Endodermal cell (in vitro differentiated cells): ENCODE data around the gene PSMD13. TPM values are rescaled to one million over a fixed set of nuclear protein-coding genes. Genes with fewer than 3 reads are reported as not detected.

ENCODE experiments used
- DNase-seq: peaks from one replicate; pipeline ENCODE4 v3.0.0-alpha.2; 2017
- H3K27ac ChIP-seq: 2 replicates; pipeline ENCODE4 v1.5.1; 2013; ENCODE audit warnings: mild to moderate bottlenecking, low read depth, low read length, moderate library complexity
- H3K27me3 ChIP-seq: 2 replicates; pipeline ENCODE4 v1.6.1; 2013; ENCODE audit warnings: mild to moderate bottlenecking, low read length, moderate library complexity; ENCODE audit not compliant: insufficient read depth, control insufficient read depth, poor library complexity, severe bottlenecking
- H3K36me3 ChIP-seq: 2 replicates; pipeline ENCODE4 v1.7.0; 2013; ENCODE audit warnings: mild to moderate bottlenecking, low read length, moderate library complexity; ENCODE audit not compliant: control insufficient read depth, insufficient read depth
- H3K4me1 ChIP-seq: one replicate; pipeline ENCODE4 v1.7.0; 2013; ENCODE audit warnings: low read length; ENCODE audit not compliant: control insufficient read depth, insufficient read depth
- H3K4me3 ChIP-seq: 2 replicates; pipeline ENCODE4 v1.5.1; 2013; ENCODE audit warnings: mild to moderate bottlenecking, low read length, moderate library complexity
- H3K9ac ChIP-seq: 2 replicates; pipeline ENCODE4 v1.6.1; 2013; ENCODE audit warnings: mild to moderate bottlenecking, low read length, moderate library complexity; ENCODE audit not compliant: poor library complexity, severe bottlenecking; ENCODE audit errors: extremely low read depth
- H3K9me3 ChIP-seq: 2 replicates; pipeline ENCODE4 v1.6.1; 2013; ENCODE audit warnings: mild to moderate bottlenecking, low read length, moderate library complexity; ENCODE audit not compliant: control insufficient read depth
- H3K27ac Mint-ChIP-seq: 2 replicates; pipeline ENCODE4 v1.8.0; 2020; ENCODE audit warnings: mixed read lengths
- H3K27me3 Mint-ChIP-seq: 2 replicates; pipeline ENCODE4 v1.8.0; 2021; ENCODE audit warnings: mild to moderate bottlenecking, mixed read lengths; ENCODE audit not compliant: insufficient read depth
- H3K36me3 Mint-ChIP-seq: 2 replicates; pipeline ENCODE4 v1.8.0; 2020; ENCODE audit warnings: low read depth, mixed read lengths
- H3K4me1 Mint-ChIP-seq: 2 replicates; pipeline ENCODE4 v1.8.0; 2020; ENCODE audit warnings: mixed read lengths
- H3K4me3 Mint-ChIP-seq: 2 replicates; pipeline ENCODE4 v1.8.0; 2020; ENCODE audit warnings: mild to moderate bottlenecking, moderate library complexity, mixed read lengths
- H3K9me3 Mint-ChIP-seq: 2 replicates; pipeline ENCODE4 v1.8.0; 2020; ENCODE audit warnings: mild to moderate bottlenecking, mixed read lengths
- WGBS, 2 experiments: methylation state at CpG; one replicate each; pipeline versions ENCODE4 v1.1.5 to v1.1.7; 2013; ENCODE audit warnings: missing lambda C conversion rate in 2 of 2, mixed read lengths in 1 of 2; ENCODE audit not compliant: insufficient coverage in 1 of 2, insufficient read length in 1 of 2; 5-methylcytosine and 5-hydroxymethylcytosine counted together
- total RNA-seq, 2 donors: library from RNA; stranded (reverse); fragmentation: NEBNext Ultra II Directional in 1 of 2; extraction: Animal tissue kit (Norgen Biotek cat#: 25700) in 1 of 2; gene quantifications; 2 replicates in 1 of 2; 3 replicates in 1 of 2; pipeline ENCODE4 v1.2.1, GENCODE V29; 2021
- TF ChIP-seq, protein P1 (sequence below): fragments of 200-600 bp; sonication (generic); conservative IDR thresholded peaks from 2 replicates; pipeline ENCODE4 v1.5.0; 2021; ENCODE audit warnings: antibody characterized with exemption, mild to moderate bottlenecking

The PSMD13 gene
- total RNA-seq, 2 donors from 2014 or later: 120 to 134 TPM

DNA sequence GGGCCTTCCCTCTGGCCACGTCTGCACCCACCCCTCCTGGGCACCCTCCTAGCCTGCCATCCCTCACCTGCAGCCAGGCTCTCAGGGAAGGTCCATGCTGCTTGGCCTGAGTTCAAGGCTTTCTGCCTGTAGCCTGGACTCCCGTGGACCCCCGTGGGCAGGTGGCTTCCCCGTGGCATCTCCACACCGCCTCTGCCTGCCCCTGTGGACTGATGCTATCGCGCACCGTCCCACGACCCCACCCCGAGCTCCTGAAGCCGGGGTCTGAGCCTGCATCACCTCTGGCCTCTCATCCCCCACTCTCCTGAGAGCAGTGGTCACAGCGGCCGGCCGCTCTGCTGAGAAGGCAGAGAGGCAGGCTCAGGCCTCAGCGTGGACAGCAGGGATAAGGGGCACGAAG lies 58.0 kb downstream of the PSMD13 start:
- no peak overlapping the region for H3K27ac Mint-ChIP-seq
- 90 to 95% methylated on average over 12 to 16 of the region's 16 CpGs for WGBS, 2 experiments
- Histone ChIP-seq H3K4me3 (no peak overlapping the region), H3K9ac (no peak overlapping the region), H3K4me1 (no peaks in the 10 kb centered on the region), H3K27ac (no peak overlapping the region), H3K36me3 (peaks cover 6% of the 10 kb centered on the region), H3K9me3 (no peaks in the 10 kb centered on the region), H3K27me3 (no peaks in the 10 kb centered on the region)
- no peaks in the 10 kb centered on the region for H3K9me3 Mint-ChIP-seq
- peaks cover 15% of the 10 kb centered on the region for H3K36me3 Mint-ChIP-seq
- TF ChIP-seq, protein P1, sequence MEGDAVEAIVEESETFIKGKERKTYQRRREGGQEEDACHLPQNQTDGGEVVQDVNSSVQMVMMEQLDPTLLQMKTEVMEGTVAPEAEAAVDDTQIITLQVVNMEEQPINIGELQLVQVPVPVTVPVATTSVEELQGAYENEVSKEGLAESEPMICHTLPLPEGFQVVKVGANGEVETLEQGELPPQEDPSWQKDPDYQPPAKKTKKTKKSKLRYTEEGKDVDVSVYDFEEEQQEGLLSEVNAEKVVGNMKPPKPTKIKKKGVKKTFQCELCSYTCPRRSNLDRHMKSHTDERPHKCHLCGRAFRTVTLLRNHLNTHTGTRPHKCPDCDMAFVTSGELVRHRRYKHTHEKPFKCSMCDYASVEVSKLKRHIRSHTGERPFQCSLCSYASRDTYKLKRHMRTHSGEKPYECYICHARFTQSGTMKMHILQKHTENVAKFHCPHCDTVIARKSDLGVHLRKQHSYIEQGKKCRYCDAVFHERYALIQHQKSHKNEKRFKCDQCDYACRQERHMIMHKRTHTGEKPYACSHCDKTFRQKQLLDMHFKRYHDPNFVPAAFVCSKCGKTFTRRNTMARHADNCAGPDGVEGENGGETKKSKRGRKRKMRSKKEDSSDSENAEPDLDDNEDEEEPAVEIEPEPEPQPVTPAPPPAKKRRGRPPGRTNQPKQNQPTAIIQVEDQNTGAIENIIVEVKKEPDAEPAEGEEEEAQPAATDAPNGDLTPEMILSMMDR: no peak
- DNase-seq: peak; percentile 39
- H3K4me1 Mint-ChIP-seq: peaks cover 12% of the 10 kb centered on the region
- H3K27me3 Mint-ChIP-seq: no peaks in the 10 kb centered on the region
- no peak overlapping the region for H3K4me3 Mint-ChIP-seq

DNA sequence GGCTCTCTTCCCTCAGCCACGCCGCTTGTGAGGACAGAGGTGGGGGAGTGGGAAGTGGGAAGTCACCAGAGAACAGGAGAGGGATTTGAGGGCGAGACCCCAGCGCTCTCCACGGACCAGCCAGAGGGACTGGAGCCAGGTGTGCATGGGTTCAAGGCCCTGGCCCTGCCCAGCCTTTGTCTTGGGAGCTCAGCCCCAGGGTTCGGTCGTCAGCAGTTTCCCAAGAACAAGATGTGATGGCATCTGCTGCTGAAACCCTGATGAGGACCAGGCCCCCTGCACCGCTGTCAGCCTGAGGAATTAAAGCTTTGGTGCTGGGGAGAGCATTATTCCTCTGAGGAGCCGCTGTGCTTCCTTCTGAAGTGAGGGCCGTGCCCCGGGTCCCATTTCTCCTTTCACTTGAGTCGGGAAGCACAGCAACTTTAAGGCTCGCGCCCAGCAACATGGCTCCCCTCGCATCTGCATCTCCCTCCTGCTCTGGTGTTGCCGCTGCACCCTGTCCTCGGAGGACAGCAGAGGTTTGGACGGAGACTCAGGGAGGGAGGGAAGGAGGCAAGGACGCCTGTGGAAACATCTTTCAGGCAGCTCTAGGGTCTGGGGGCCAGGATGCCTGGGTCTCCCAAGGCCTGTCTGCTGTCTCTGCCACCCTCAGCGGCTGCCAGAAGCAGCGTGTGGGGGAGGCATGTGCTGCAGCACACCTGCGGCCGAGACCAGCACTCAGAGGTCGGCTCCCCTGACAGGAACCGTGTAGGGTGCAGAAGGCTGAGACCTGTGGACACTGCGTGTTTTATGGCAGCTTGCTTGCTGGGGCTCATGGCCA lies 58.8 kb downstream of the PSMD13 start:
- H3K27me3 ChIP-seq: no peaks in the 10 kb centered on the region
- H3K27ac ChIP-seq: no peak overlapping the region
- TF ChIP-seq, protein P1: no peak
- 90 to 94% methylated on average over 20 to 26 of the region's 26 CpGs for WGBS, 2 experiments
- Mint-ChIP-seq H3K36me3 (peaks cover 15% of the 10 kb centered on the region), H3K27me3 (no peaks in the 10 kb centered on the region), H3K4me1 (peaks cover 16% of the 10 kb centered on the region), H3K9me3 (no peaks in the 10 kb centered on the region), H3K4me3 (no peak overlapping the region), H3K27ac (no peak overlapping the region)
- no peak overlapping the region for H3K4me3 ChIP-seq
- peaks cover 5% of the 10 kb centered on the region for H3K4me1 ChIP-seq
- DNase-seq: peak; percentile 44
- H3K9me3 ChIP-seq: no peaks in the 10 kb centered on the region
- H3K9ac ChIP-seq: no peak overlapping the region
- peaks cover 6% of the 10 kb centered on the region for H3K36me3 ChIP-seq

DNA sequence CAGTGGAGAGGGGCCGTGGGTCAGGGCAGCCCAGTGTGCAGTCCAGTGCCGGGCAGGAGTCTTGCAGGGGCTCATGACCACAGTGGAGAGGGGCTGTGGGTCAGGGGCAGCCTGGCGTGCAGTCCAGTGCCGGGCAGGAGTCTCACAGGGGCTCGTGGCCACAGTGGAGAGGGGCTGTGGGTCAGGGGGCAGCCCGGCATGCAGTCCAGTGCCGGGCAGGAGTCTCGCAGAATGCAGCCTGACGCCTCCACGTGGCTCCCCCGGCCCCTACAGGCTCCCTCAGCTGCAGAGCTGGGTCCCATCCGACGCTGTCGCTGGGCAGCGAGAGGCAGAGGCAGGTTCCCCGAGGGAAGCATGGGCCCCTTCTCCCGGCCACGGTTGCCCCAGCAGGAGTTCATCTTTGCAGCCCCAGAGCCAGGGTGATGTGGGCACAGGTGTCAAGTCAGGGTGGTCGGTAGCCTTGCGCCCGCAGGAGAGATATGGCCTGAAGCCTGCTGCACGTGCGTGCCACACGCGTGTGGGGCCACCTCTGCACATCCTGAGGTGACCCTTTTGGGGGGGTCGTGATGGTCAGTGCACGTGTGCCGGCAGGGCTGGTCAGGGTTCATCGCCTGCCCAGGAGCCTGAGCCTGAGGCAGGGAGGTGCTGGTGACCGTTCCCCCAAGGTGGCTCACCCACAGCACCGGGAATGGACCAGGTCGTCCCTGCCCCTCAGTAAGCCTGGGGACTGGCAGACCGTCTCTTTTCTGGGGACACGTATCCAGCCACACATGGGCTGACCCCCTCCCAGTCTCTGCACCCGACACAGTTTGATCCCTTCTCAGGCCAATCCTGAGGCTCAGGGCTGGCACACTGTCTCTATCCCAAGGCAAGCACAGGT lies 59.6 kb downstream of the PSMD13 start:
- Mint-ChIP-seq H3K36me3 (peaks cover 8% of the 10 kb centered on the region), H3K4me1 (peaks cover 18% of the 10 kb centered on the region), H3K27ac (no peak overlapping the region), H3K4me3 (no peak overlapping the region), H3K9me3 (no peaks in the 10 kb centered on the region), H3K27me3 (no peaks in the 10 kb centered on the region)
- Histone ChIP-seq H3K4me1 (peaks cover 5% of the 10 kb centered on the region), H3K27me3 (no peaks in the 10 kb centered on the region), H3K4me3 (no peak overlapping the region), H3K9ac (no peak overlapping the region), H3K36me3 (peaks cover 6% of the 10 kb centered on the region), H3K9me3 (no peaks in the 10 kb centered on the region), H3K27ac (no peak overlapping the region)
- DNase-seq: peak; percentile 39
- WGBS, 2 experiments: 88 to 95% methylated on average over 13 to 35 of the region's 35 CpGs
- TF ChIP-seq, protein P1: no peak
